HEK293T (cell line): ENCODE results near the gene PRKG1.

Source experiments
- ELF4 ChIP-seq: fragments of 450-650 bp; IDR thresholded peaks from 2 replicates; pipeline ENCODE4 v1.6.1; 2017; ENCODE audit warnings: antibody characterized with exemption
- FOXM1 ChIP-seq: fragments of 450-650 bp; IDR thresholded peaks from 2 replicates; pipeline ENCODE4 v1.6.1; 2017; ENCODE audit warnings: mild to moderate bottlenecking, borderline replicate concordance
- SP1 ChIP-seq: fragments of 450-650 bp; IDR thresholded peaks from 2 replicates; pipeline ENCODE4 v1.6.1; 2017
- TARDBP ChIP-seq: fragments of 450-650 bp; IDR thresholded peaks from 2 replicates; pipeline ENCODE4 v1.6.1; 2016

DNA sequence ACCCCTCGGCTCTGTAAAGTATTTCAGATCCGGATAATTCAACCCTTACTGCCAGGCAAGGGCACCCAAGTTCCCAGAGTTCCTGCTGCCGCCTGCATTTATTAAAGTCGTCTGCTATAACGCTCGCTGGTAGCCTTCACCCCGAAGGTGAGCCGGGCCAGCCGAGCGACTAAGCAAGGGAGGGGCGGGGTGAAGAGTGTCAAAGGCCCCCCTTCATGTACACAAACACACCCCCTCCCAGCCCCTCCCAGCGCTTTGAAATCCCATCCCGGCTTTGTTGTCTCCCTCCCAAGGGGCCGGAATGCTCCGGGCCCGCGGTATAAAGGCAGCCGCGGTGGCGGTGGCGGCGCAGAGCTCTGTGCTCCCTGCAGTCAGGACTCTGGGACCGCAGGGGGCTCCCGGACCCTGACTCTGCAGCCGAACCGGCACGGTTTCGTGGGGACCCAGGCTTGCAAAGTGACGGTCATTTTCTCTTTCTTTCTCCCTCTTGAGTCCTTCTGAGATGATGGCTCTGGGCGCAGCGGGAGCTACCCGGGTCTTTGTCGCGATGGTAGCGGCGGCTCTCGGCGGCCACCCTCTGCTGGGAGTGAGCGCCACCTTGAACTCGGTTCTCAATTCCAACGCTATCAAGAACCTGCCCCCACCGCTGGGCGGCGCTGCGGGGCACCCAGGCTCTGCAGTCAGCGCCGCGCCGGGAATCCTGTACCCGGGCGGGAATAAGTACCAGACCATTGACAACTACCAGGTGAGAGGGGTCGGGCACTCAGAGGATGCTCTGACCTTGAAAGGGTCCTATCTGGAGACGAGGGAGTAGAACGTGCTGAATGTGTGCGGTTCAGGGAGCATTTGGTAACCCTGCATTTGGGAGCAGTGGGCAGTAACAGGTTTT lies 1239.9 kb downstream of the PRKG1 start, which contains the start of gene DKK1:
- TF ChIP-seq FOXM1, result no peak
- no peak for TF ChIP-seq TARDBP
- TF ChIP-seq SP1, result no peak
- no peak; the same call in 1 of the 2 replicates for TF ChIP-seq ELF4
